ENCODE measurements around the gene ZC3H18. TPM values are rescaled to one million over a fixed set of nuclear protein-coding genes. Genes with fewer than 3 reads are reported as not detected.

Gene ZC3H18
- total and polyA plus RNA-seq, 5 donors = 17.5 to 25.1 (median 19.6) TPM

DNA sequence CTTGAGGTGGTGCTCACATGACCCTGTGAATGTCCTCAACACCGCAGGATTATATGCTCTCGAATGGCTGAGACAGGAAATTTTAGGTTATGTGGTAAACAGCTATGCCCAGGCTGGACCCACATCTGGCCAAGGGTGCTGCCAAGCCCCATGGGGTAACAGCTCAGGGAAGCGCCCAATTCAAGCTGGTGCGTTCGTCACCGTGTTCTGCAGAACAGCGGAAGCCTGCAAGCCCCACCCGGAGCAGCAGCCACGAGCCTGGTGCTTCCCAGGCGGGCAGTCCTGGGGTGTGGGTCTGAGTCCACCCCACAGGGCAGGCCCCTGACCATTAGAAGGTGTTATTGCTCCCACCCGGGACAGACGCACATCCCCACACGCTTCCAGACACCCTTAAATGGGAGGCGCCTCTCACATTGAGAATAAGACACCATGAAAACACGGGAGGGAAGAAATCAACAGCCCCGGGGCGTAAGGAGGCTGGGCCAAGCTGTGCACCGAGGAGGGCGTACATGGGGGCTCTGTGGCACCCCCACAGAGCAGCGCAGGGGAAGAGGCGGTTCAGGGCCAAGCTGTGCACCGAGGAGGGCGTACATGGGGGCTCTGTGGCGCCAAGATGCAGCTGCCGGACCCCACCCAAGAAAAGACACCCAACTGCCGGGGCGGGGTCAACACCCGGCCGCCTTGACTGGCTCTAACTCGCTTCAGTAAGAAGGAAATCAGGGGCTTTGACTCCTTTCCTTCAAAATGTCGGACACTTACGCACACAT lies 83.6 kb downstream of the ZC3H18 start:
- ATAC-seq (no peak), DNase-seq (peak in 2 of 3 donors; percentile 37 to 42)
- H3K4me3 ChIP-seq (ENCODE audit: low read length) = no peak overlapping the region
- WGBS = 87% methylated on average over 32 of the region's 32 CpGs
- H3K27ac ChIP-seq (ENCODE audit: low read length) = no peak overlapping the region
- no peaks in the 10 kb centered on the region for H3K27me3 ChIP-seq (ENCODE audit: control insufficient read depth, insufficient read depth)
- intact Hi-C loops (cut with DNase I) = no loop called here
- no peaks in the 10 kb centered on the region for H3K9me3 ChIP-seq (ENCODE audit: control insufficient read depth, low read length)
- H3K4me1 ChIP-seq (ENCODE audit: control insufficient read depth, insufficient read depth, low read length) = peaks cover 5% of the 10 kb centered on the region

- no peaks in the 10 kb centered on the region for H3K27me3 ChIP-seq (ENCODE audit: control insufficient read depth, insufficient read depth)
- peak in 2 of 3 donors; percentile 44 to 46 for DNase-seq
- no peak for ATAC-seq
- intact Hi-C loops (cut with DNase I) = no loop called here
- H3K4me3 ChIP-seq (ENCODE audit: low read length) = no peak overlapping the region
- WGBS = 89% methylated on average over 28 of the region's 28 CpGs
- peaks cover 5% of the 10 kb centered on the region for H3K4me1 ChIP-seq (ENCODE audit: control insufficient read depth, insufficient read depth, low read length)
- no peaks in the 10 kb centered on the region for H3K9me3 ChIP-seq (ENCODE audit: control insufficient read depth, low read length)
- no peak overlapping the region for H3K27ac ChIP-seq (ENCODE audit: low read length)
These were observed 84.3 kb downstream of the ZC3H18 start for GRCh38 chr16:88654363-88655052.

GRCh38 chr16:88655053-88655732 lies 85.0 kb downstream of the ZC3H18 start:
- no peak overlapping the region for H3K4me3 ChIP-seq (ENCODE audit: low read length)
- H3K4me1 ChIP-seq (ENCODE audit: control insufficient read depth, insufficient read depth, low read length) = peaks cover 5% of the 10 kb centered on the region
- ATAC-seq (no peak), DNase-seq (peak in 2 of 3 donors; percentile 49 to 60)
- H3K27ac ChIP-seq (ENCODE audit: low read length) = no peak overlapping the region
- 95% methylated on average over 50 of the region's 50 CpGs for WGBS
- intact Hi-C loops (cut with DNase I) = no loop called here
- no peaks in the 10 kb centered on the region for H3K9me3 ChIP-seq (ENCODE audit: control insufficient read depth, low read length)
- no peaks in the 10 kb centered on the region for H3K27me3 ChIP-seq (ENCODE audit: control insufficient read depth, insufficient read depth)

DNA sequence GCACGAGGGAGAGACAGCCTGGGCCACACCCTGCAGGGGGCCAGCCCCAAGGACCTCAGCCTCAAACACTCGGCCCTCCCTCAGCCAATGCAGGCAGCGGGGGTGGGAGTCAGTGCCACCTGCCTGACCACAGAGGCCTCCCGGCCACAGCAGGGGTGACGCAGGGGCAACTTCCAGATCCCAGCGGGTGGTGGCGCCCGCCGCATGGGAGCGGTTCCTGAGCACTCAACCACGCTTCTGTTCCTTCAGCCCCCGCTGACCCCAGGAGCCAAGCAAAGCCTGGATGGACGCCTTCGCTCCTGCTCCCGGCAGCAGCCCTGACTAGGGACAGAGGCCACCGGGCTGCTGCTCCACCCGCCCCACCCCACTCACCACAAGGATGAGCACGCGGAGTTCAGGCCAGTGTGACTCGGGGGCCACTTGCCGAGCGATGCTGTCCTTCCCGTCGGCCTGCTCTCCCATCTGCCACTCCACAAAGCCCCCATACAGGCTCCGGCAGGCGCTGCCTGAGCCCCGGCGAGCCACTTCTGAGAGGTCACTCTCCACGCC lies 85.6 kb downstream of the ZC3H18 start:
- no peak overlapping the region for H3K27ac ChIP-seq (ENCODE audit: low read length)
- H3K9me3 ChIP-seq (ENCODE audit: control insufficient read depth, low read length) = no peaks in the 10 kb centered on the region
- H3K4me3 ChIP-seq (ENCODE audit: low read length) = no peak overlapping the region
- no peak for ATAC-seq
- no peaks in the 10 kb centered on the region for H3K27me3 ChIP-seq (ENCODE audit: control insufficient read depth, insufficient read depth)
- WGBS = 94% methylated on average over 29 of the region's 29 CpGs
- peak in 1 of 3 donors; percentile 50 for DNase-seq
- intact Hi-C loops (cut with DNase I) = no loop called here
- H3K4me1 ChIP-seq (ENCODE audit: control insufficient read depth, insufficient read depth, low read length) = peaks cover 5% of the 10 kb centered on the region

GRCh38 chr16:88656291-88656980 lies 86.2 kb downstream of the ZC3H18 start:
- H3K4me1 ChIP-seq (ENCODE audit: control insufficient read depth, insufficient read depth, low read length) = peaks cover 2% of the 10 kb centered on the region
- no peak overlapping the region for H3K27ac ChIP-seq (ENCODE audit: low read length)
- intact Hi-C loops (cut with DNase I) = no loop called here
- no peak for ATAC-seq
- H3K4me3 ChIP-seq (ENCODE audit: low read length) = no peak overlapping the region
- no peaks in the 10 kb centered on the region for H3K9me3 ChIP-seq (ENCODE audit: control insufficient read depth, low read length)
- no peaks in the 10 kb centered on the region for H3K27me3 ChIP-seq (ENCODE audit: control insufficient read depth, insufficient read depth)
- WGBS = 90% methylated on average over 25 of the region's 25 CpGs
- DNase-seq = peak in 2 of 3 donors; percentile 31 to 64

GRCh38 chr16:88657371-88657770 lies 87.2 kb downstream of the ZC3H18 start:
- Histone ChIP-seq H3K4me3 (ENCODE audit: low read length) (no peak overlapping the region), H3K9me3 (ENCODE audit: control insufficient read depth, low read length) (no peaks in the 10 kb centered on the region), H3K27me3 (ENCODE audit: control insufficient read depth, insufficient read depth) (no peaks in the 10 kb centered on the region), H3K27ac (ENCODE audit: low read length) (no peak overlapping the region), H3K4me1 (ENCODE audit: control insufficient read depth, insufficient read depth, low read length) (no peaks in the 10 kb centered on the region)
- DNase-seq (peak in 2 of 3 donors; percentile 51 to 53), ATAC-seq (no peak)
- intact Hi-C loops (cut with DNase I) = no loop called here
- 92% methylated on average over 19 of the region's 19 CpGs for WGBS

GRCh38 chr16:88658714-88659113 lies 88.5 kb downstream of the ZC3H18 start:
- Histone ChIP-seq H3K4me3 (ENCODE audit: low read length) (no peak overlapping the region), H3K27me3 (ENCODE audit: control insufficient read depth, insufficient read depth) (no peaks in the 10 kb centered on the region), H3K27ac (ENCODE audit: low read length) (no peak overlapping the region), H3K4me1 (ENCODE audit: control insufficient read depth, insufficient read depth, low read length) (no peaks in the 10 kb centered on the region), H3K9me3 (ENCODE audit: control insufficient read depth, low read length) (no peaks in the 10 kb centered on the region)
- no peak for ATAC-seq
- intact Hi-C loops (cut with DNase I) = no loop called here
- DNase-seq = peak in 1 of 3 donors; percentile 57
- 88% methylated on average over 15 of the region's 15 CpGs for WGBS

DNA sequence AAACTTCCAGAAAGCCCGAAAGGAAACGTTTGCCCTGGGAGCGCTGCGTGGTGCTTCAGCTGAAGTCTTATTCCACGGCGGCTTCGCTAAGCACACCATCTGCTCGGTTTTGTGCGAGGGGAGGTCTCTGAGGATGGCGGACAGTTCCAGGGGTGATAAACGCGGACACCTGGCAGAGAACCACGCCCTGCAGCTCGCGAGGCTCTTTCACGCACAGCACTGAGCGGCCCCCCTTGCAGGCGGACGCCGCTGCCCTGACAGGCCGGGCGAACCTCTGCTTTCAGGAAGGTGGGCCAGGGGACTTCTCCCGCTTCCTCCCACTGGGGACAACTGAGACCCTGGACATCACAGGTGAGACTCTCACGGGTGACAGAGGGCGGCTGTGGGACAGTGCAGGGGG lies 89.0 kb downstream of the ZC3H18 start:
- DNase-seq (peak in 1 of 3 donors; percentile 30), ATAC-seq (no peak)
- H3K27me3 ChIP-seq (ENCODE audit: control insufficient read depth, insufficient read depth) = no peaks in the 10 kb centered on the region
- intact Hi-C loops (cut with DNase I) = no loop called here
- no peaks in the 10 kb centered on the region for H3K9me3 ChIP-seq (ENCODE audit: control insufficient read depth, low read length)
- no peak overlapping the region for H3K27ac ChIP-seq (ENCODE audit: low read length)
- no peak overlapping the region for H3K4me3 ChIP-seq (ENCODE audit: low read length)
- H3K4me1 ChIP-seq (ENCODE audit: control insufficient read depth, insufficient read depth, low read length) = peaks cover 3% of the 10 kb centered on the region
- 93% methylated on average over 25 of the region's 25 CpGs for WGBS

DNA sequence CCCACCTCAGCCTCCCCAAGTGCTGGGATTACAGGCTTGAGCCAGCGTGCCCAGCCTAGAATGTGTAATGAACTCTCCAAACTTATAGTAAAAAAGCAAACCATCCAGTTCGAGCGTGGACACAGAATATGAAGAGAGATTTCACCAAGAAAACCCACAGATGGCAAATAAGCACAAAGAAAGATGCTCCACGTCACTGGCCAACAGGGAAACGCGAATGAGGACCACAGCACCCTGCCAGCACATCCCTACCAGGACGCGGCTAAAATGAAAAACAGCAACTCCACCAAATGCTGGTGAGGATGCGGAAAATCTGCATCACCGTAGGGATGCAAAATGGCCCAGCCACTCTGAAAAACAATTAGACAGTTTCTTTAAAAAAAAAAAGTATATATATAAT lies 91.3 kb downstream of the ZC3H18 start:
- intact Hi-C loops (cut with DNase I) = no loop called here
- ATAC-seq = no peak
- no peak for DNase-seq
- Histone ChIP-seq H3K4me3 (ENCODE audit: low read length) (no peak overlapping the region), H3K27me3 (ENCODE audit: control insufficient read depth, insufficient read depth) (no peaks in the 10 kb centered on the region), H3K4me1 (ENCODE audit: control insufficient read depth, insufficient read depth, low read length) (peaks cover 3% of the 10 kb centered on the region), H3K27ac (ENCODE audit: low read length) (no peak overlapping the region), H3K9me3 (ENCODE audit: control insufficient read depth, low read length) (no peaks in the 10 kb centered on the region)
- 84% methylated on average over 10 of the region's 10 CpGs for WGBS

DNA sequence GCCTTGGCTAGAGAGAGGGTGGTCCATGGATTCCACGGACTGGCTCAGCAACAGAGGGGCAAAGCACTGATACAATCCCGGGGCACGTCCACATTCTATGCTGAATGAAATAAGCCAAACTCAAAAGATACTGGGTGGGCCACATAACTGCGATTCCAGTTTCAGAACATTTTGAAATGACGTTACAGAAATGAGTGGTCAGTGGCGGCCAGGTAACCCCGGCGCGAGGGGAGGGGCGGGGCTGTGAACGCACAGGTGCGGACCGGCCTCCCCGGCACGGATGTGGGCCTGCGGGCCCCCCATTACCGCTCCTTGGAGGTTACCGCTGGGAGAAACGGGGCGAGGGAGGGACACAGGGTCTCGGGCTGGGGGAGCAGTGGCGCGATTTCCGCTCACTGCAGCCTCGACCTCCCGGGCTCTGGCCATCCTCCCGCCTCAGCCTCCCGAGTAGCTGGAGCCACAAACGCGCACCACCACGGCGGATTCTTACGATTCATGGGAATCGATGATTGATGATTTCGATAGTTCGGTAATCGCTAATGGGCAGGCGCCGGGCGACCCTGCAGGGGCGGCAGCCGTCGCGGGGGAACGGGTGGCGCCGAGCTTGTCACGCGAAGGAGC lies 92.1 kb downstream of the ZC3H18 start:
- H3K4me3 ChIP-seq (ENCODE audit: low read length) = peak overlapping the region; percentile 57
- H3K9me3 ChIP-seq (ENCODE audit: control insufficient read depth, low read length) = no peaks in the 10 kb centered on the region
- no peaks in the 10 kb centered on the region for H3K27me3 ChIP-seq (ENCODE audit: control insufficient read depth, insufficient read depth)
- ATAC-seq (no peak), DNase-seq (peak in 2 of 3 donors; percentile 45 to 66)
- H3K27ac ChIP-seq (ENCODE audit: low read length) = peak overlapping the region; percentile 46
- H3K4me1 ChIP-seq (ENCODE audit: control insufficient read depth, insufficient read depth, low read length) = peaks cover 3% of the 10 kb centered on the region
- WGBS = 1% methylated on average over 49 of the region's 49 CpGs
- intact Hi-C loops (cut with DNase I) = no loop called here

Data from right cardiac atrium (tissue), 5 donors.